SW480 (cell line): Measurements from ENCODE around the gene SLC35F4.
"Not testable (repeated sequence)": the region's sequence is repeated elsewhere in the genome, so short reads cannot be mapped to it uniquely, and the experiment has no call there.

Experiments
- DNase-seq: peaks from one replicate; pipeline ENCODE4 v3.0.0-alpha.2; 2016; ENCODE audit warnings: low spot score

The SLC35F4 gene

GRCh38 chr14:57865403-57866198 lies at the start of gene SLC35F4:
Gene SLC35F4 (minus strand): TSS chr14:57866092.
- DNase-seq: no peak

- no peak for DNase-seq
These were observed 43.7 kb upstream of the SLC35F4 start for GRCh38 chr14:57909626-57910025.

- DNase-seq: no peak
These were observed 38.1 kb upstream of the SLC35F4 start for GRCh38 chr14:57903954-57904353.

- no peak for DNase-seq
These were observed 33.1 kb upstream of the SLC35F4 start for GRCh38 chr14:57898837-57899572.

- DNase-seq: no peak
These were observed 31.4 kb upstream of the SLC35F4 start for GRCh38 chr14:57897144-57897748.

- no peak for DNase-seq
These were observed 23.4 kb upstream of the SLC35F4 start for GRCh38 chr14:57889245-57889644.

GRCh38 chr14:57884175-57884574 lies 18.3 kb upstream of the SLC35F4 start:
- no peak for DNase-seq

- DNase-seq: no peak
These were observed 17.2 kb upstream of the SLC35F4 start for GRCh38 chr14:57883061-57883460.

GRCh38 chr14:57879516-57879915 lies 13.6 kb upstream of the SLC35F4 start:
- no peak for DNase-seq

GRCh38 chr14:57875985-57876384 lies 10.1 kb upstream of the SLC35F4 start:
- DNase-seq: no peak

GRCh38 chr14:57875296-57875695 lies 9.4 kb upstream of the SLC35F4 start:
- DNase-seq: no peak

GRCh38 chr14:57871459-57872080 lies 5.7 kb upstream of the SLC35F4 start:
- peak; percentile 7 for DNase-seq

GRCh38 chr14:57870686-57871457 lies 5.0 kb upstream of the SLC35F4 start:
- DNase-seq: no peak

- DNase-seq: no peak
These were observed 3.7 kb upstream of the SLC35F4 start for GRCh38 chr14:57869617-57870016.

- DNase-seq: no peak
These were observed 360 bp upstream of the SLC35F4 start for GRCh38 chr14:57866199-57866705.

- DNase-seq: no peak
These were observed 858 bp downstream of the SLC35F4 start for GRCh38 chr14:57865066-57865402.

GRCh38 chr14:57864659-57865058 lies 1.2 kb downstream of the SLC35F4 start:
- DNase-seq: no peak

GRCh38 chr14:57863471-57863870 lies 2.4 kb downstream of the SLC35F4 start:
- no peak for DNase-seq

- not testable (repeated sequence) for DNase-seq
These were observed 10.2 kb downstream of the SLC35F4 start for GRCh38 chr14:57855666-57856065.

GRCh38 chr14:57854571-57854970 lies 11.3 kb downstream of the SLC35F4 start:
- no peak for DNase-seq

- no peak for DNase-seq
These were observed 14.5 kb downstream of the SLC35F4 start for GRCh38 chr14:57851354-57851753.

- DNase-seq: no peak
These were observed 17.1 kb downstream of the SLC35F4 start for GRCh38 chr14:57848786-57849185.
